Heart left ventricle (tissue), 16 donors: ENCODE data around the gene BID. TPM values are rescaled to one million over a fixed set of nuclear protein-coding genes. Genes with fewer than 3 reads are reported as not detected.

Source experiments
- ATAC-seq, 4 donors: fragments of 200-7000 bp; cut with Tn5 transposase; one replicate each; pipeline ENCODE4 v1.9.1; 2020 to 2022; ENCODE audit warnings: moderate library complexity in 4 of 4, mild to moderate bottlenecking in 3 of 4, moderate number of reproducible peaks in 1 of 4
- DNase-seq, 5 donors: peaks; one replicate each; pipeline ENCODE4 v3.0.0-alpha.2; 2020
- H3K27ac ChIP-seq, 12 donors: fragments of 200-600 bp; sonication (generic) in 4 of 12; one replicate each; pipeline versions ENCODE4 v1.5.0 to v1.8.0; 2016 to 2022; ENCODE audit warnings: mild to moderate bottlenecking in 2 of 12
- H3K27me3 ChIP-seq, 9 donors: fragments of 200-600 bp; sonication (generic) in 2 of 9; one replicate each; pipeline versions ENCODE4 v1.5.1 to v1.8.0; 2016 to 2022; ENCODE audit warnings: mild to moderate bottlenecking in 3 of 9
- H3K36me3 ChIP-seq, 9 donors: fragments of 200-600 bp; sonication (generic) in 2 of 9; one replicate each; pipeline versions ENCODE4 v1.5.0 to v1.8.0; 2018 to 2022; ENCODE audit warnings: mild to moderate bottlenecking in 2 of 9
- H3K4me1 ChIP-seq, 12 donors: fragments of 200-600 bp; sonication (generic) in 4 of 12; one replicate each; pipeline versions ENCODE4 v1.5.0 to v1.8.0; 2016 to 2022; ENCODE audit warnings: mild to moderate bottlenecking in 3 of 12
- H3K4me3 ChIP-seq, 12 donors: fragments of 200-600 bp; sonication (generic) in 4 of 12; one replicate each; pipeline versions ENCODE4 v1.5.0 to v1.8.0; 2017 to 2022; ENCODE audit warnings: mild to moderate bottlenecking in 9 of 12, moderate library complexity in 4 of 12
- H3K9me3 ChIP-seq, 12 donors: fragments of 200-600 bp; sonication (generic) in 4 of 12; one replicate each; pipeline versions ENCODE4 v1.5.0 to v1.8.0; 2016 to 2022; ENCODE audit warnings: mild to moderate bottlenecking in 1 of 12
- POLR2A ChIP-seq, 2 donors: fragments of 450-650 bp; IDR thresholded peaks; one replicate each; pipeline ENCODE4 v1.6.1; 2017; ENCODE audit warnings: antibody characterized with exemption in 2 of 2, mild to moderate bottlenecking in 2 of 2, moderate library complexity in 2 of 2
- WGBS, 4 donors: extraction: QIAGEN DNeasy Blood & Tissue Kit in 2 of 4; methylation state at CpG; one replicate each; pipeline versions ENCODE4 v1.1.5 to v1.1.7; 2013 to 2018; 5-methylcytosine and 5-hydroxymethylcytosine counted together
- intact Hi-C, 10 donors: fragments of 100-400 bp; cut with DNase I; formaldehyde crosslinking; loops; one replicate each; pipeline versions ENCODE4 v1.11.1 to v1.14.2; 2022
- polyA plus RNA-seq, 2 donors: library from polyadenylated mRNA; stranded (reverse); fragments of 200-250 nt; gene quantifications; one replicate each; pipeline ENCODE4 v1.2.3, GENCODE V29; 2013
- total RNA-seq, 9 donors: library from RNA; depleted of rRNA in 2 of 9; stranded (reverse); fragments of >200 nt in 2 of 9; fragmentation: NEBNext Ultra II Directional in 3 of 9; extraction: Animal tissue kit (Norgen Biotek cat#: 25700) in 3 of 9; gene quantifications; one replicate each; pipeline versions ENCODE4 v1.1.0 to v1.2.4, GENCODE V29; 2016 to 2023
- TF ChIP-seq, protein P1 (sequence below), 12 donors: fragments of 200-600 bp; sonication (generic) in 4 of 12; IDR thresholded peaks; one replicate each; pipeline versions ENCODE4 v1.5.0 to v1.8.0; 2018 to 2022; ENCODE audit warnings: antibody characterized with exemption in 12 of 12, mild to moderate bottlenecking in 5 of 12
- donor health status: ischemic (EF 13 %, LVEDD 7.1; RV severe dilation, severe dysfunction).
- donor health status: healthy with polysubstance abuse.
- donor health status: DM: no; HTN: yes; CAD: no.
- donor health status: DM: no; HTN: no; CAD: no.
- donor health status: ischemic (EF 25% LVEDD 6.9; RV normal size, moderate dysfunction).
- donor health status: ischemic (EF 25% LVEDD 5.7; RV mildly dilated, moderate dysfunction).
- donor health status: healthy.
- donor health status: DM: yes; HTN: yes; CAD: no.
- donor health status: ischemic (EF 35%, LVEDD 5.7; RV mildly dilated, moderate dysfunction).
- donor health status: nonischemic (EF 11% LVEDD 7.7; RV severe dilation, severe dysfunction).
- donor health status: DM: yes; HTN: yes; CAD: no.
- donor health status: PGD.
- donor health status: ischemic (EF 29% LVEDD 5.4; RV normal size, mild dysfunction).
- donor health status: nonischemic (EF 23%, LVEDD 6.1; RV moderate dilation, normal function).

BID gene
- total and polyA plus RNA-seq, 11 donors: 7.8 to 59.2 (median 20.9) TPM

DNA sequence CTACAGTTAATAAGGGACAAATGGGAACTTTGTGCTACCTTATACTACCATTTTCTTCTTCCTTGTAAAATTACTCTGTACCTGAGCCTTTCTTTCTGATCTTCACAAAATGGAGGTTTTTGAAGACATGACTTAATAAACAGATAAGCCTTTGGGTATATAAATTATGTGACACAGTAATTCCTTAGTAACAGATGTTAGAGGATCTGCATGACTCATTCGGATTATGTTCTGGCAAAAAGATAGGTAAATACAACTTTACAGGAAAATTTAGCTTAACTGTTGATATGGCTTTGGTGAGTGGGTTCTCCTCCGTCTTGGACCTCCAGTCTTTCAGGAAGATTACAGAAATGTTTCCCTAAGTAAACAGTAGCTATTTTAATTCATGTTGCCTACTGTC, 61.8 kb downstream of the BID start:
- ATAC-seq (no peak), DNase-seq (no peak)
- intact Hi-C loops: loop anchor here in 1 of 10 donors (10.0 kb wide), 1 partner anchor 158 kb away; no protein-coding TSS in a partner anchor
- no peak for TF ChIP-seq POLR2A (IDR thresholded peaks at IDR 0.05)
- Histone ChIP-seq H3K36me3 (peaks cover 0 to 14% (median 8%) of the 10 kb centered on the region in 9 donors), H3K4me1 (peaks cover 0 to 10% (median 3%) of the 10 kb centered on the region in 12 donors), H3K27me3 (no peaks in the 10 kb centered on the region), H3K27ac (no peak overlapping the region), H3K4me3 (no peak overlapping the region), H3K9me3 (no peaks in the 10 kb centered on the region)
- WGBS, 4 donors: 87 to 90% (median 89%) methylated on average over 2 of the region's 2 CpGs

DNA sequence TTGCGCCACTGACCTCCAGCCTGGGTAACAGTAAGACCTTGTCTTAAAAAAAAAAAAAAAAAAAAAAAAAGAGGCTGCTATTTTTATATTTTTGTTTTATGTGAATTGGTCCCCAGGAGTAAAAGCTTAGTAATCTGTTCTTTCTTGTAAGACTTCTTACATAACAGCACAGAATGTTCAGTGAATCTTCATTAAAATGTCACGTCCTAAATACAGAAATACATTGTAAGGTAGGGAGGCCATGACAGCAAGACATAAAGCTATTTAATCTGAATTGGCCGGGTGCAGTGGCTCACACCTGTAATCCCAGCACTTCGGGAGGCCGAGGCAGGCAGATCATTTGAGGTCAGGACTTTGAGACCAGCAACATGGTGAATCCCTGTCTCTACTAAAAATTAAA, 64.2 kb downstream of the BID start:
- Histone ChIP-seq H3K36me3 (peaks cover 0 to 21% (median 8%) of the 10 kb centered on the region in 9 donors), H3K9me3 (no peaks in the 10 kb centered on the region), H3K4me3 (no peak overlapping the region), H3K27me3 (no peaks in the 10 kb centered on the region), H3K27ac (no peak overlapping the region), H3K4me1 (peaks cover 0 to 29% (median 6%) of the 10 kb centered on the region in 12 donors)
- ATAC-seq (no peak), DNase-seq (no peak)
- WGBS, 4 donors: 98% methylated on average over 5 of the region's 5 CpGs
- intact Hi-C loops: loop anchor here in 1 of 10 donors (10.0 kb wide), 1 partner anchor 155 kb away; no protein-coding TSS in a partner anchor
- no peak for TF ChIP-seq POLR2A (IDR thresholded peaks at IDR 0.05)
- TF ChIP-seq, protein P1, sequence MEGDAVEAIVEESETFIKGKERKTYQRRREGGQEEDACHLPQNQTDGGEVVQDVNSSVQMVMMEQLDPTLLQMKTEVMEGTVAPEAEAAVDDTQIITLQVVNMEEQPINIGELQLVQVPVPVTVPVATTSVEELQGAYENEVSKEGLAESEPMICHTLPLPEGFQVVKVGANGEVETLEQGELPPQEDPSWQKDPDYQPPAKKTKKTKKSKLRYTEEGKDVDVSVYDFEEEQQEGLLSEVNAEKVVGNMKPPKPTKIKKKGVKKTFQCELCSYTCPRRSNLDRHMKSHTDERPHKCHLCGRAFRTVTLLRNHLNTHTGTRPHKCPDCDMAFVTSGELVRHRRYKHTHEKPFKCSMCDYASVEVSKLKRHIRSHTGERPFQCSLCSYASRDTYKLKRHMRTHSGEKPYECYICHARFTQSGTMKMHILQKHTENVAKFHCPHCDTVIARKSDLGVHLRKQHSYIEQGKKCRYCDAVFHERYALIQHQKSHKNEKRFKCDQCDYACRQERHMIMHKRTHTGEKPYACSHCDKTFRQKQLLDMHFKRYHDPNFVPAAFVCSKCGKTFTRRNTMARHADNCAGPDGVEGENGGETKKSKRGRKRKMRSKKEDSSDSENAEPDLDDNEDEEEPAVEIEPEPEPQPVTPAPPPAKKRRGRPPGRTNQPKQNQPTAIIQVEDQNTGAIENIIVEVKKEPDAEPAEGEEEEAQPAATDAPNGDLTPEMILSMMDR (IDR thresholded peaks at IDR 0.05): no peak

- ATAC-seq: no peak
- 56 to 69% (median 57%) methylated on average over 3 of the region's 3 CpGs for WGBS, 4 donors
- intact Hi-C loops: loop anchor here in 1 of 10 donors (5.0 kb wide), 1 partner anchor 145 kb away; the partner anchor contains the start of gene SLC25A18
Measured at GRCh38 chr22:17707526-17707925, 66.7 kb downstream of the BID start.

DNA sequence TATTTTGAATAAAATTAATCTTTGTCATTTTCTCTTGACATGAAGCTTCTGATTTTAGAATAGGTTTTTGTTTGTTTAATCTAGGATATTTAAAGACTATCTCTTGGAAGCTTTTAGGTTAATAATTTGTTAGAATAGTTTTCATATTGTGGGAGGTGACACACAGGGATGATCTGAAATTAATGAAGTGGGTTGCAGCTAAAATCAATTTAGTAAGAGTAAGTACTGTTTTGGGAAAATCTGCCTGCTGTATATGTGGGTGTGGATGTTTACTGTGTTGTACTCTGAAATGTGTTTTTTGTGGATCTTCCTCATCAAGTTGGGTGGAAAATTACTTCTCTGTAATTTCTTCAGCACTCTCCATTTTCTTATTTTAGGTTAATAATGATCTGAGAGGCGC, 67.3 kb downstream of the BID start:
- H3K9me3 ChIP-seq: no peaks in the 10 kb centered on the region
- H3K4me1 ChIP-seq: peaks cover 0 to 29% (median 6%) of the 10 kb centered on the region in 12 donors
- ATAC-seq (no peak), DNase-seq (no peak)
- H3K27me3 ChIP-seq: no peaks in the 10 kb centered on the region
- peaks cover 0 to 48% (median 29%) of the 10 kb centered on the region in 9 donors for H3K36me3 ChIP-seq
- 94 to 96% (median 95%) methylated on average over 1 of the region's 1 CpG for WGBS, 4 donors
- H3K27ac ChIP-seq: peak overlapping the region in 11 of 12 donors; percentile 31 to 87 (median 74)
- no peak for TF ChIP-seq POLR2A (IDR thresholded peaks at IDR 0.05)
- TF ChIP-seq, protein P1 (IDR thresholded peaks at IDR 0.05): no peak
- peak overlapping the region in 10 of 12 donors; percentile 1 to 48 (median 34) for H3K4me3 ChIP-seq
- intact Hi-C loops: loop anchor here in 1 of 10 donors (5.0 kb wide), 1 partner anchor 145 kb away; the partner anchor contains the start of gene SLC25A18

More at GRCh38 chr22:17707526-17707925, 66.7 kb downstream of the BID start:
- no peak for TF ChIP-seq POLR2A (IDR thresholded peaks at IDR 0.05)
- TF ChIP-seq, protein P1 (IDR thresholded peaks at IDR 0.05): no peak
- Histone ChIP-seq H3K9me3 (no peaks in the 10 kb centered on the region), H3K27ac (peak overlapping the region in 9 of 12 donors; percentile 31 to 87 (median 75)), H3K4me1 (peaks cover 0 to 29% (median 6%) of the 10 kb centered on the region in 12 donors), H3K4me3 (peak overlapping the region in 10 of 12 donors; percentile 1 to 48 (median 34)), H3K27me3 (no peaks in the 10 kb centered on the region), H3K36me3 (peaks cover 0 to 42% (median 23%) of the 10 kb centered on the region in 9 donors)
- no peak for DNase-seq
